Muscle of back (tissue), 13 donors: ENCODE results near the gene ART4. TPM values are rescaled to one million over a fixed set of nuclear protein-coding genes. Genes with fewer than 3 reads are reported as not detected.

Source experiments
- DNase-seq, 3 donors: peaks; one replicate each; pipeline versions ENCODE4 v3.0.0 to v3.0.0-alpha.2; 2013
- long read RNA-seq, 9 donors: transcript quantifications; one replicate each; lab custom pipeline, GENCODE V29; 2026
- polyA plus RNA-seq, 10 donors: library from polyadenylated mRNA; unstranded; fragments of 120-200 nt; gene quantifications; one replicate each; pipeline ENCODE4 v1.2.1, GENCODE V29; 2013; ENCODE audit not compliant: insufficient read length in 10 of 10

Gene ART4, protein sequence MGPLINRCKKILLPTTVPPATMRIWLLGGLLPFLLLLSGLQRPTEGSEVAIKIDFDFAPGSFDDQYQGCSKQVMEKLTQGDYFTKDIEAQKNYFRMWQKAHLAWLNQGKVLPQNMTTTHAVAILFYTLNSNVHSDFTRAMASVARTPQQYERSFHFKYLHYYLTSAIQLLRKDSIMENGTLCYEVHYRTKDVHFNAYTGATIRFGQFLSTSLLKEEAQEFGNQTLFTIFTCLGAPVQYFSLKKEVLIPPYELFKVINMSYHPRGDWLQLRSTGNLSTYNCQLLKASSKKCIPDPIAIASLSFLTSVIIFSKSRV
- polyA plus RNA-seq = under 1 TPM in 9 of 10 donors, not detected in 1; 0.03 to 0.67 (median 0.19) TPM
- long read RNA-seq, donor 1 = 0 reads
- long read RNA-seq, donor 2 = 0 reads
- long read RNA-seq, donor 3 = 0 reads
- long read RNA-seq, donor 4 = 0 reads
- long read RNA-seq, donor 5 = 0 reads
- long read RNA-seq, donor 6 = 0 reads
- long read RNA-seq, donor 7 = 0 reads
- long read RNA-seq, donor 8 = 0 reads
- long read RNA-seq, donor 9 = 0 reads

DNA sequence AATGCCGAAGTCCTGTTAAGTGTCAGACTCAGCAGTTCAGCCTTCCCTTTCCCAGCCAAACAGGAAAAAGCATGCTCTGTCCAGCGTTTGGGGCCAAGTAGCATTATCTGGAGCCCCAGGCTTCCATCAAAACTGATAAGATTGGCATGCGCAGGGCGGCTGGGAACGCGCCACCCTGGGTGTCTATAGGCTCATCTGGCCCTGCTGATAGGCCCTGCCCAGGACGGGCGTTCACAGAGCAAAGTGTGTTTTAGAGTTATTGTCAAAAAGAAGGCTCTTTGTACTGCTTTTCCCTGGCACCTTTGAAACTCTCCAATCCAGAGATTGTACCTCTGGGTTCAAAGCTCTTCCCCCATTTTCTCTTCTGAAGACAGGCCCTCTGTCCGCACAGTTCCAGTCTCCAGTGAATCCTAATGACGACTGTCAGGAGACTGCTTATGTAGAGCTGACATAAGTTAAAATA is at the start of gene ART4:
Gene ART4, minus strand, starts transcription at position 102 of the 463 bp plus-strand sequence. CDS start 413 bp downstream, outside the sequence.
- no peak for DNase-seq

DNA sequence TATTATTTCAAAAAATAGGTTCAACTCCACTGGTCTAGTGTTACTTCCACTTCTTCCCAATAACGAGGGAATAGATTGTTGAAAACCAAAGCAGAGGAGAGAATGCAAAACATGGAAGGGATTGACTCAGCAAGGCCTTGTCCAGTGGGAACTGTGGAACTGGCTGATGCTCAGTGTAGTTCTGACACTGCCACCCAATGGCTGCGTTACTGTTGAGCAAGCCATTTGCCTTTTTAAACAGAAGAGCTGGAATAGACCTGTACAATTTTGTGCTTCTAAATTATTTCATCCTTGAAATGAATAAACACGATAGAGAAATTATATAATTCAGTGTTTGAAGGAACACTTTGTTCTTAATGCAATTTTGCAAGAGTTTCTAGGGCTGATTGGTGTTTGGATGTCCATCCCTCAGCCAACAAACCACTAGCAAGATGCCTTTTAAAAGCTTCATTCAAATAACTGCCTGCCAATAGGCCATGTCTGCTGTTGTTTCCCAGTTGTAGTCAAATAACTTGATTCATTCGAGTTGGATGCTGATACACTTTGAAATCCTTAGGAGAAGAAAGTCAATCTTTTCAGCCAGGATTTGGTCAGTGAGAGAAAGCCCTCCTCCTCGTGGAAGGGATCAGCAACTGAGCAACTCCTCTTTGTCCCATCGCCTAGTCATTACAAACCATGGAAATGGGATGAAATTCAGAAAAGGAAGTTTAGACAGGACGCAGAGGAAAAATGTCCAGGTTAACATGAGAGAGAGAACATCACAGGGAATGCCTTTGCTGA is 49.6 kb upstream of the ART4 start:
- DNase-seq = peak; percentile 74 to 93 (median 82)

DNA sequence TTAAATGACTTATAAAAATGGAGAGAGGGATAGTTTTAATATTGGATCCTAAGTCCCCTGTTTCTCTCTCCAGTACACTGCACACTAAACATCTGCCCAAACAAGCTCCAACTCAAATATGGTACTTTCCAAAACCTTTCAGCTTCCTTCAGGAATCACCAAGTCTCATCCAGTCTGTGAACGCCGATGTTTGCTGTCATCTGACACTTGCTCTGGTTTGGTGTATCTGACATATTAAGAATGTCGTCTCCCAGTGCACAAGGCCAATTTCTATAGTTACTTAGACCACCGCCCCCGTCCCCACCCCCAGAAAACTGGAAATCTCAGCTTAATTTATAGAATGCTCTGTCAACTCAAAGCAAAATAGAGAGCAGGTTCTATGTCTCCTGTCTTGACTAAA is 47.4 kb upstream of the ART4 start:
- no peak for DNase-seq

DNA sequence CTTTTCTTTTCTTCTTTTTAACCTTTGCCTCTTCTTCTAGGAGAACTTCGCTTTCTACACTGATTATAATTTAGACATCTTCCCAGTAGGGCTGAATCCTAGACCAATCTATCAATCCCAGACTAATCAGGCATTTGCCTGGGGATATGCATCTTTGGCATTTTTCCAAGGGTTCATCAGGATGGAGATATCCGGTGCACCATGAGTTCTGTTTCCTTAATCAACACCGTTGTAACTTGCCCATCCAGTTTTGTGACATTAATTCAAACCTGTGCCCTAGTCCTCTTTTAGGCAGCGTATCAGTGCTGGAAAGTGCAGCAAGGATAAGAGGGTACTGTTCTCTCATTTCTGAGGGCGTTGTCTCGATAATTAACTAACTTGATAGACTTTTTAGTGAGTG is 42.9 kb upstream of the ART4 start:
- no peak for DNase-seq

DNA sequence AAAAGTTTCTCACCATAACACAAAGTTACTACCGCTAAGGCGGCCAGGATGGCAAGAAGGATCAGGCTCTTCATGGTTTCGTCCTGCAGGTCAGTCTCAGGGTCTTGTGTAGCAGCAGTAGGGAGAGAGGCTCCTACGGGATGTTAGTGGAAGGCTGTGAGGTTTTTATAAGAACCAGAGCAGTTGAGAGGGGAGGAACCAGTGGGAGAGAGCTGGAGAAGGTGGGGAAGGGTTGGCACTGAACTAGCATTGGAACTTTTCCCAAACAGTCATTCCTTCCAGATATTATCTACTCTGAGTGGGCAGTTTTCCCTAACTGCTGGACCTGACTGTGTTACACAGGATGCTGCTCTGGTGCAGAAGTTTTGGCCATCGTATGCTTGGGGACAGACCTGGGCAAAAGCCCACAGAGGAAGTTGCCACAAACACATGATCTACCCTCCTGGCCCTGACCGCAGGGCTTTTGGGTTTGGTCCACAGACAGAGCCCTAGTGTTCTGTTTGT is 42.4 kb upstream of the ART4 start, which contains the start of gene MGP:
Gene MGP, minus strand, starts transcription at position 137 of the 504 bp plus-strand sequence. Its CDS starts 63 bp downstream, at position 74.
- DNase-seq = peak; percentile 69 to 94 (median 90)

DNA sequence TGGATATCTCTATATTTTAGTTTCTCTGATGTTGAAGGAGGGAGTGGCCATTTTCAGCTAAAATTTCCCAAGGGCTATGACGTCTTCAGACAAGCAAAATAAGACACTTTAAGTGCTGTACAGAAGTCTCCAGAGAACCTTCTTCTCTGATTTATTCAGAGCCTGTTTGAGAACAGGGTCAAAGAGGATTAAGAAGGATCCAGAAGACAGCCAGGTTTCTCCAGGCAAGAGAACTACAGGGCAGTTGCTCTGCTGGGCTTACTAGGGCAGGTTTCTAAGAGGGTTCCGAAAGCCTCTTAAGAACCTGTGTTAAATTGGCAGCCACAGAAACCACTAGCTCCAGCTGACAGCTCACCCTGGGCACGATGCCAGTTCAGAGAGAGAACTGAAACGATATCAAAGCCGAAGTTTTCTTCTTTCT is 41.1 kb upstream of the ART4 start:
- peak; percentile 83 to 95 (median 89) for DNase-seq

DNA sequence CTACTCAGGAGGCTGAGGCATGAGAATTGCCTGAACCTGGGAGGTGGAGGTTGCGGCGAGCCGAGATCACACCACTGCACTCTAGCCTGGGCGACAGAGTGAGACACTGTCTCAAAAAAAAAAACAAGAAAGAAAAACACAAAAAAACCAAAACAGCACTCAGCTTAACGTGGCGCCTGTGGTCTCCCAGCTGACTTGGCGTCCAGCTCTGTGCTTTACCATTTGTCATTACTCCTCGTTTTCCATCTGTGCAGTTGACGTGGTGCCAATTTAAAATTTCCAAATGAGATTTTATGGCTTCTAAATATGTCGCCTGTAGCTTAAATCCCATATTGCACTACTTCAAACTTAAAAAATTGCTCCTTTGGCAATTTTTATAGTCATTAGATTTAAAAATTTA is 40.4 kb upstream of the ART4 start:
- peak; percentile 84 to 95 (median 91) for DNase-seq

DNA sequence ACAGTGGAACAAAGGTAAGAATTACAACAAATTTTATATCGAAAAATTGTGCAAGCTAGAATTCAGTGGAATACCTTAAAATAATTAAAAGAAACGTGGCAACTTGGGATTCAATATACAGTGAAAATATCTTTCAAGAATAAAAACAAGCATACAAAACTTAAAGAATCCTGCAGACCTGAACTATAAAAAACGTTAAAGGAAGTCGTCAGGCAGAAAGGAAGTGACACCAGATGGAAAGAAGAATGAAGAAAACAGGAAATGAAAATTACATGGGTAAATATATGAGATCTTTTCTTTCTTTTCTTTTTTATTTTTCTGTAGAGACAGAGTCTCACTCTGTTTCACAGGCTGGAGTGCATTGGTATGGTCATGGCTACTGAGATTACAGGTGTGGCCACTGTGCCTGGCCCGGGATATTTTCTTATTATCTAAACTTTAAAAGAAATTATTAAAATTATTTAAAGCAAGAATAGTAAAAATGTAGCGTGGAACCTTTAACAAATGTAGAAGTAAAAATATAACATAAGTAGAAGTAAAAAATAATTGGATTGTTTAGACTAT is 37.6 kb upstream of the ART4 start:
- no peak for DNase-seq

DNA sequence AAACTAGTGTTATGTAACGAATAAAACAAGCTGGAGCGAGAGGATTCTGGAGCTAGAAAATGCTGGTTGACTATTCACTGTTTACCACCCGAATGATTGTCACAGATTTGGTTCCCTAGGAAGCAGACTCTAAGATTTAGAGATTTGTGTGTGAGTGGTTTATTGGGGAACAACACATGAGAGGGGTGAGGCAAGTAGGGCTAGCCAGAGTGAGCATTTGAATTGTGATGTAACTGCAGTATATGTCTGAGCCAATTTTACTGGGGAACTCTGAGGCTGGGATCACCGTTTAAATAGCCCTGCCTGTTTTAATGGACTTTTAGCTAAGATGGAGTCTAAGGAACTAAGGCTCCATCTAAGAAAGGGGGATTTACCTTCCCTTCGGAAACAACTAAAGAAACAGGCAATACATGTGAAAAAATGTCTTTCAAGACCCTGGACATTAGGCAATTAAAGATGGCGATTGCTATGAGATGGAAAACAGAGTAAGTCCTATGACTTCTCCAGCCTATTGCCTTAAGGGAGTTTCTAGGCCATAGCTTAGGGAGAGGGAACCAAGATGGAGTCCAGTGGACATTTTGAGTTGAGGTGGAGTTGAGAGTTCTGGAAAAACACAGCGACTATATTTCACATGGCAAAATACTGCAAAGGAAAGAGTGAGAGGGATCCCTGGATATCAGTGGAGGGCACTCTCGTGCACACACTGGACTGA is 36.1 kb upstream of the ART4 start:
- DNase-seq = no peak

DNA sequence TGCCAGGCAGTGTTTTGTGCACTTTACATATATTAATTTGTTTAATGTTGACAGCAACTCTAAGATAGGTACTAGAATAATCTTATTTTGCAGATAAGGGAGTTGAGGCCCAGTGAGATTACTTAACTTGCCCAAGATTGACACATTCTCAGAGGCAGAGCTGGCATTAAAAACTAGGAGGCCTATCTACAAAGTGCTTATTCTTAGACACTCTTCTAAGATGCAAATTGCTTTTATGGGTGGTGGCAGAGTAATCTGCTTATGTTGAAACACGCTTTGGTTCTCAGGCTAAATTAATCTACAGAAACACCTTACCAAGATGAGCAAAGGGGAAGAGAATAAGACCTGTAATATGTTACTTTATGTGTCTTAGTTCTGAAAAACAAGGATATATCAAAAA is 35.2 kb upstream of the ART4 start:
- DNase-seq = no peak

DNA sequence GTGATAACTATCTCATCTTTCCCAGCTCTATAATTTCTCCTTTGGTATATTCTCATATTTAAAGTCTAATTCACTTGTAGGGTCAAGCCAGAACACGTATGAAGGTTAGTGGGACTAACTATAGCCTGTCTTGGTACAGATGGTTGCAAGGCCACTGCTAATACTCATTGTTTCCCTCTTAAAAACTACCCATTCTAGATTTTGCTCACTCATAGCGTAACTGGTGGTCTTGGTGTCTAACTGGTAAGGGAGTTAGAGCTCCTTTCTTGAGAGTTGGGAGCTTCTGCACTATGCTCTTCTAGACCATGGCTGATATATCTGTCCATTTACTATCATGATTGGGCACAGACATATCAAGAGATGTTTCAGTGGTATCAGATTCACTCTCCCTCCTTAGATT is 33.5 kb upstream of the ART4 start:
- DNase-seq = no peak

DNA sequence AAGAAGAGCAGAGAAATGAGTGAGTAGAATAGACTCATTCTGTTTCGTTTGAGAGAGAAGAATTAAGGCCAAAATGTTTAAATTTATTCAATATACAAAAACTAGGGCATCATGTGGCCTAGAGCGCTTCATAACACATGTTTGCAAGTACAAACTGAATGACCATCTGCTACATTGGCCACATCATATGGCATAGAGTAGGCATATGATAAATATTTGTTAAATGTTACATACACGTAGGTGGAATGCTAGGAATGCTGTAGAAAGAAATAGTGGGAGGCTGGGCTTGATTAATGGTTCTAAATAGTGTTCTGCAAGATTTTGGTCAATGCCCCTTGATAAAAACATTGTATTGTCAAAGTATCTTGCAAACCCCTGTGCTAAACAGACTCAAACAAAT is 31.6 kb upstream of the ART4 start:
- DNase-seq = no peak

DNA sequence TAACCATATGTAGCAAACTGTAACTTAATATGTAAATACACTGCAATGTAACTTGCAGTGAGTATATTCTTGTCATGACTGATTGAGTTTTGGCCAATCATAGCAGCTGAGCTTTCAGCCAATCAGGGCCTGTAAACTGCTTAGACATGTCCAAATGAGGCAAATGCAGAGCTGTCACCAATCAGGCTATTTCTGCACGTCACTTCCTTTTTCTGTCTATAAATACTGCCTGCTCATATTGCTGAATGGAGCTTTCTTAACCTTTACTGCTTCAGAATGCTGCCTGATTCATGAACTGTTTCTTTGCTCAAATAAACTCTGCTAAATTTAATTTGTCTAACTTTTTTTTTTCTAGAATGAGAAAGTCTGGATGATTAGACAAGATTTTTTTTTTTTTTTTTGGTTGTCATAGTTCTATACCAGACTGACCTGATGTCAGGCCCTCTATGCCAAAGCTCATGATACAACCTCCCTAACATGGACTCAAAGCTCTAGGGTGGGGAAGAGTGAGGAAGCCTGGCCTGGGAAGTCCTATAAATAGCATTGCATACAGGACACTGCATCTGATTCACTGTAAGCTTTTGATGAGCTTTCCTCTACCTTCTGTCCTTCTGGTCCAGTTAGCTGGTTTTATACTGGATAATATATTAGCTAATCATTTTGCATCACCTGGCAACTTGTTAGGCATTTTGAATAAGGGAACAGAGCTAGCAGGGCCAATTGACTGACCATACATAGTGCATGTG is 30.3 kb upstream of the ART4 start:
- no peak for DNase-seq

DNA sequence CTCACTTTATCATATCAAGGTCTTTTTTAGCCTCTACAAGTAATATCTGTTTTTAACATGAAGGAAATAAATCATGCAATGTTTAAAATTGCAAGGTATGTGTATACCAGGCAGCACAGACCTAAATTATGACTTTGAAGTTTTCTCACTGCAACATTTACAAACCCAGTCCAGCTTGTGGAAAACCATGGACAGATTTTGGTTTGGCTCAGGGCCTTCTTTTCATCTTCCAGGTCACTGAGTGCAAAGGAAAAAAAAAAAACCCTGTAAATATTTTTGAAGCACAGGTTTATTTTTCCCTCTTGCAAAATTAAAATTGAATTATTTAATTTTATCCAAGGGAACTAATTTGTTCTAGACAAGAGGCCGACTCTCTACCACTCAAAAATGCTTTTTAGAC is 28.6 kb upstream of the ART4 start:
- no peak for DNase-seq

DNA sequence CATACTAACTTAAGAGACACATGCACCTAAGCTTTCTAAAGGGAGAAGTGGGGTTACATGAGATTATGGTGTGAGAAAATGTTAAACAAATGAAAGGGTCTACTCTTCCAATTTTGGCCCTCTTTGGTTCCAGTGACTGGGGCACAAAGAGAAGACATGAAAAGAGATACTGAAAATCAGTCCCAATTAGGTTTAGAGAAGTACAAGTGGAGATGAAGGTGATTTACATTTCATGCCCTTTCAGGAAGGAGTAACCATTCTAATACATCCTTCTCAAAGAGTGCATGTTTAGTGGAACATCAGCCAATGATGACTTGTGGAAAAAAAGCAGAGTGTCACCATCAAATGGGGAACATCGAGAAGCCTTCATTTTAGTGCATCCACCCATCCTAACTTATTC is 27.9 kb upstream of the ART4 start:
- DNase-seq = no peak

DNA sequence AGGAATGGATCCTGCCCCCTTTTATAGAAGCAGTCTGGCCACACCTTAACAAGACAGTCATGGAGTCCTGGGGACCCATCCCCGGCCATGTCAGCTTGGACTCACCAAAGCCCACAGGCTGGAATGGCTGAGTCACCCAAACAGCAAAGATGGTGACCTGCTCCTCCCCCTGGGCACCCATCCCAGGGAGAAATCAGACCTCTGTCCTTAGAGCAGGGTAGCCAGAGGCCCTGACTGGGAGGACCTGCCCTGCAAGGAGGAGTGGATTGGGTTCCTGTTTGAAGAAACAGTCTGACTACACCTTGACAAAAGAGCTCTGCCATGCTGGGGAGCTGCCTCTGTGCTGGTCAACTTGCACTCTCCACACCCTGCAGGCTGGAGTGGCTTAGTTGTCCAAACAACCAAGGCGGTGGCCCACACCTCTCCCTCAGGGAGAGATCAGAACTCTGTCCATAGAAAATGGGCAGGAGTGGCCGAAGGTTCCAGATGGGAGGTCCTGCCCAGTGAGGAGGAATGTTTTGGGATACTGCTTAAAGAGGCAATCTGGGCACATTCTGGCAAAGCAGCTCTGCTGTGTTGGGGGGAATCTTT is 25.7 kb upstream of the ART4 start:
- no peak for DNase-seq

DNA sequence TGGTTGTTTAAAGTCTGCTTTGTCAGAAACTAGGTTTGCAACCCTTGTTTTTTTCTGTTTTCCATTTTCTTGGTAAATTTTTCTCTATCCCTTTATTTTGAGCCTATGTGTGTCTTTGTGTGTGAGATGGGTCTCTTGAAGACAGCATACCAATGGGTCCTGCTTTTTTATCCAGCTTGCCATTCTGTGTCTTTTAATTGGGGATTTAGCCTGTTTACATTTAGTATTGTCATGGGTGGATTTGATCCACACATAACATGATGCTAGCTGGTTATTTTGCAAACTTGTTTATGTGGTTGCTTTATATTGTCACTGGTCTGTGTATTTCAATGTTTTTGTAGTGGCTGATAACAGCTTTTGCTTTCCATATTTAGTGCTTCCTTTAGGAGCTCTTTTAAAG is 17.2 kb upstream of the ART4 start:
- no peak for DNase-seq

DNA sequence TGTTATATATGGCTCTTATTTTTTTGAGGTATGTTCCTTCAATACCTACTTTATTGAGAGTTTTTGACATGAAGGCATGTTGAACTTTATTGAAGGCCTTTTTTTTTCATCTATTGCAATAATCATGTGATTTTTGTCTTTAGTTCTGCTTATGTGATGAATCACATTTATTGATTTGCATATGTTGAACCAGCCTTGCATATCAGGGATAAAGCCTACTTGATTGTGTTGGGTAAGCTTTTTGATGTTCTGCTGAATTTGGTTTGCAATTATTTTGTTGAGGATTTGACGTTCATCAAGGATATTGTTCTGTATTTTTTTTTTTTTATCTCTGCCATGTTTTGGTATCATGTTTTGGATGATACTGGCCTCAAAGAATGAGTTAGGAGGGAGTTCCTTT is 15.2 kb upstream of the ART4 start:
- no peak for DNase-seq

DNA sequence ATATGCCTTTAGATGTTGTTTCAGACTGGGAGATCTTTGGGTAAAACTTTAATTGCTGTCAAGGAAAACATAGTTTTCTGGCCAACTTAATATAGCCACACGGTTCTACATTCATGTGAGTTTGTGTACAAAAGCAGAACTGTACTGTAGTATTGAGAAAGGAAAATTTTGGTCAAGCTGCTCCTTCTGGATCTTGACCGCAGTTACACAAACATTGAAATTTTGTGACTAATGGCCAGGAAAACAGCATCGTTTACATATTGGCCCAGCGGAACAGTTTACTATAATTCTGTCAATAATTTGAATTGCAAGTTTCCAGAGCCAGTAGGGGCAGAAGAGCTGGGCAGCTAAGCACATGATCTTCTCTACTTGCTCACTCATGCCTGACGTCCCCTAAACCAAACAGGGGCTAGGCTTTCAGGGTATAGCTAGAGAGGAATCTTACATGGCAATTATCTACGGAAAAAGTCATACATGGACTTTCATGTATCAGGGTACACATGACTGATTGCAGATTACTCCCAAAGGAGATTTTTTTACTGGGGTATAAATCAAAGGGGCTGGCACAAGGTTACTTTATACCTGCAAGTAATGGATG is 11.4 kb upstream of the ART4 start:
- peak; percentile 43 to 72 (median 47) for DNase-seq

DNA sequence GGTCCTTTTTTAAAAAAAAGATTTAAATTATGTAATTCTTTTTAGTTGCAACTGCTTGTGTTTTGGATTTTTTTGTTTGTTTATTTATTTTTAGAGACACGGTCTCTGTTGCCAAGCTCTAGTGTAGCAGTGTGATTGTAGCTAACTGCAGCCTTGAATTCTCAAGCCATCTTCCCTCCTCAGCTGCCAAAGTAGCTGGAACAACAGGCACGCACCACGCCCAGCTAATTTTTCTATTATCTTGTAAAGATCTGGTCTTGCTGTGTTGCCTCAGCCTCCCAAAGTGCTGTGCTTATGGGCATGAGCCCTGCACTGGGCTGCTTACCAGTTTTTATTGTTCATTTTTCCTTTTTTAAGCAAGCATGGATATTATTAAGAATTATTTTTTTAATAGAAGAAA is 10.6 kb upstream of the ART4 start:
- peak; percentile 73 to 87 (median 76) for DNase-seq
